Retinal pigment epithelial cell (primary cell): ENCODE data around the gene MMEL1.
"Not testable (repeated sequence)": the region's sequence is repeated elsewhere in the genome, so short reads cannot be mapped to it uniquely, and the experiment has no call there.

Source experiments
- DNase-seq: peaks from one replicate; pipeline ENCODE4 v3.0.0-alpha.2; 2010; ENCODE audit warnings: low read depth
- H3K4me3 ChIP-seq: 2 replicates; pipeline ENCODE4 v1.5.1; 2011; ENCODE audit warnings: mild to moderate bottlenecking, low read length, control low read depth, moderate library complexity
- CTCF ChIP-seq: conservative IDR thresholded peaks from 2 replicates; pipeline ENCODE4 v1.5.1; 2011; ENCODE audit warnings: low read depth, low read length, control low read depth, inconsistent platforms

Gene MMEL1

GRCh38 chr1:2571348-2571747 is 61.5 kb downstream of the MMEL1 start:
- no peak for TF ChIP-seq CTCF
- H3K4me3 ChIP-seq = no peak overlapping the region
- no peak for DNase-seq

- TF ChIP-seq CTCF = no peak
- H3K4me3 ChIP-seq = no peak overlapping the region
- no peak for DNase-seq
Measured at GRCh38 chr1:2570332-2570731, 62.5 kb downstream of the MMEL1 start.

GRCh38 chr1:2569703-2570102 is 63.1 kb downstream of the MMEL1 start:
- not testable (repeated sequence) for DNase-seq, H3K4me3 ChIP-seq

- TF ChIP-seq CTCF = no peak
- no peak for DNase-seq
- H3K4me3 ChIP-seq = no peak overlapping the region
Measured at GRCh38 chr1:2569060-2569459, 63.8 kb downstream of the MMEL1 start.

GRCh38 chr1:2568187-2568816 is 64.5 kb downstream of the MMEL1 start:
- not testable (repeated sequence) for DNase-seq, H3K4me3 ChIP-seq

- no peak for TF ChIP-seq CTCF
- no peak overlapping the region for H3K4me3 ChIP-seq
- DNase-seq = no peak
Measured at GRCh38 chr1:2567083-2567679, 65.6 kb downstream of the MMEL1 start.

- no peak for TF ChIP-seq CTCF
- DNase-seq = no peak
- H3K4me3 ChIP-seq = no peak overlapping the region
Measured at GRCh38 chr1:2566101-2567045, 66.4 kb downstream of the MMEL1 start.
